Breast epithelium (tissue), 4 donors: Measurements from ENCODE around the gene SYT12. TPM values are rescaled to one million over a fixed set of nuclear protein-coding genes. Genes with fewer than 3 reads are reported as not detected.

Experiments
- DNase-seq, 2 donors: peaks; one replicate each; pipeline ENCODE4 v3.0.0-alpha.2; 2019; ENCODE audit warnings: low spot score in 2 of 2
- H3K27ac ChIP-seq, 2 donors: fragments of 200-600 bp; sonication (generic) in 1 of 2; one replicate each; pipeline ENCODE4 v1.5.1; 2016 to 2019; ENCODE audit warnings: mild to moderate bottlenecking in 1 of 2
- H3K27me3 ChIP-seq, 2 donors: fragments of 200-600 bp; sonication (generic) in 1 of 2; one replicate each; pipeline versions ENCODE4 v1.5.1 to v1.6.0; 2017 to 2019; ENCODE audit warnings: control low read depth in 1 of 2, mild to moderate bottlenecking in 1 of 2
- H3K36me3 ChIP-seq: fragments of 200-600 bp; one replicate; pipeline ENCODE4 v1.5.1; 2019
- H3K4me1 ChIP-seq, 2 donors: fragments of 200-600 bp; sonication (generic); one replicate each; pipeline ENCODE4 v1.5.1; 2016 to 2019; ENCODE audit warnings: control low read depth in 1 of 2
- H3K4me3 ChIP-seq, 3 donors: fragments of 200-600 bp; sonication (generic); 1 replicate in 2 of 3; 2 replicates in 1 of 3; pipeline ENCODE4 v1.5.1; 2016 to 2019; ENCODE audit warnings: mild to moderate bottlenecking in 3 of 3, moderate library complexity in 2 of 3
- H3K9me3 ChIP-seq, 2 donors: fragments of 200-600 bp; sonication (generic) in 1 of 2; one replicate each; pipeline ENCODE4 v1.5.1; 2016 to 2019; ENCODE audit warnings: control low read depth in 1 of 2
- CTCF ChIP-seq, 3 donors: fragments of 450-650 bp; IDR thresholded peaks; one replicate each; pipeline ENCODE4 v1.5.1; 2016 to 2017; ENCODE audit warnings: antibody characterized with exemption in 3 of 3, mild to moderate bottlenecking in 3 of 3, moderate library complexity in 3 of 3
- POLR2A ChIP-seq: fragments of 450-650 bp; IDR thresholded peaks from one replicate; pipeline ENCODE4 v1.6.1; 2016; ENCODE audit warnings: antibody characterized with exemption, mild to moderate bottlenecking, moderate library complexity
- POLR2AphosphoS5 ChIP-seq, 3 donors: sonication (generic); formaldehyde crosslinking; IDR thresholded peaks; one replicate each; pipeline ENCODE4 v1.6.1; 2017; ENCODE audit warnings: antibody characterized with exemption in 3 of 3
- intact Hi-C: fragments of 100-400 bp; cut with DNase I; formaldehyde crosslinking; loops from one replicate; pipeline ENCODE4 v1.15.1; 2023; ENCODE audit warnings: low total_unique reads
- total RNA-seq, 3 donors: library from RNA; depleted of rRNA; stranded (reverse); fragments of >200 nt; gene quantifications; one replicate each; pipeline ENCODE4 v1.1.0, GENCODE V29; 2016

SYT12 gene
- total RNA-seq, 3 donors from 2014 or later: 0.16 to 30.3 (median 10.2) TPM

GRCh38 chr11:67095214-67095507 is 72.2 kb downstream of the SYT12 start:
- H3K27ac ChIP-seq: no peak overlapping the region

GRCh38 chr11:67098799-67099429 is 76.0 kb downstream of the SYT12 start:
- intact Hi-C loops: no loop called here

More at GRCh38 chr11:67095214-67095507, 72.2 kb downstream of the SYT12 start:
- intact Hi-C loops: no loop called here
- no peak overlapping the region for H3K4me3 ChIP-seq
- no peaks in the 10 kb centered on the region for H3K4me1 ChIP-seq
- TF ChIP-seq POLR2AphosphoS5 (IDR thresholded peaks at IDR 0.05) (no peak), CTCF (IDR thresholded peaks at IDR 0.05) (no peak), POLR2A (no peak)
- DNase-seq: no peak
- no peaks in the 10 kb centered on the region for H3K27me3 ChIP-seq
- no peaks in the 10 kb centered on the region for H3K9me3 ChIP-seq
- H3K36me3 ChIP-seq: no peaks in the 10 kb centered on the region

GRCh38 chr11:67099831-67100324 is 76.9 kb downstream of the SYT12 start:
- H3K4me1 ChIP-seq: no peaks in the 10 kb centered on the region
- DNase-seq: no peak
- no peaks in the 10 kb centered on the region for H3K27me3 ChIP-seq
- no peaks in the 10 kb centered on the region for H3K36me3 ChIP-seq
- intact Hi-C loops: no loop called here
- H3K9me3 ChIP-seq: no peaks in the 10 kb centered on the region
- peak overlapping the region in 1 of 2 donors; percentile 25 for H3K27ac ChIP-seq
- no peak for TF ChIP-seq POLR2A
- no peak for TF ChIP-seq CTCF (IDR thresholded peaks at IDR 0.05)
- no peak for TF ChIP-seq POLR2AphosphoS5 (IDR thresholded peaks at IDR 0.05)
- no peak overlapping the region for H3K4me3 ChIP-seq

More at GRCh38 chr11:67098799-67099429, 76.0 kb downstream of the SYT12 start:
- Histone ChIP-seq H3K4me1 (no peaks in the 10 kb centered on the region), H3K27ac (no peak overlapping the region), H3K27me3 (no peaks in the 10 kb centered on the region), H3K4me3 (no peak overlapping the region), H3K9me3 (no peaks in the 10 kb centered on the region), H3K36me3 (no peaks in the 10 kb centered on the region)
- DNase-seq: no peak
- no peak for TF ChIP-seq CTCF (IDR thresholded peaks at IDR 0.05)
- no peak for TF ChIP-seq POLR2AphosphoS5 (IDR thresholded peaks at IDR 0.05)
- no peak for TF ChIP-seq POLR2A

Other genes starting within 250 kb of the SYT12 start
- 10 to 100 TPM; 10.7 to 23.9 (median 21.5) TPM for gene RCE1, start 179.7 kb upstream of the SYT12 start, total RNA-seq
- 10 to 100 TPM in 2 of 3 donors, 1 to 10 TPM in 1; 5.2 to 14.4 (median 11.7) TPM for gene LRFN4, start 166.1 kb upstream of the SYT12 start, total RNA-seq
- 100 to 1,000 TPM in 1 of 3 donors, 10 to 100 TPM in 2; 35.4 to 137 (median 50.2) TPM for gene PC, start 64.8 kb upstream of the SYT12 start, total RNA-seq
- gene C11orf86, start 47.8 kb upstream of the SYT12 start, total RNA-seq: not detected
- 10 to 100 TPM; 27.2 to 30.5 (median 28.1) TPM for gene RHOD, start 33.7 kb downstream of the SYT12 start, total RNA-seq
- 10 to 100 TPM; 47.0 to 64.1 (median 61.9) TPM for gene KDM2A, start 96.1 kb downstream of the SYT12 start, total RNA-seq
- 10 to 100 TPM; 41.1 to 52.8 (median 52.1) TPM for gene GRK2, start 243.3 kb downstream of the SYT12 start, total RNA-seq